ENCODE data around the gene HSF2BP. TPM values are rescaled to one million over a fixed set of nuclear protein-coding genes. Genes with fewer than 3 reads are reported as not detected.
"Not testable (repeated sequence)": the region's sequence is repeated elsewhere in the genome, so short reads cannot be mapped to it uniquely, and the experiment has no call there.

The HSF2BP gene
- total and polyA plus RNA-seq, 2 donors (not counting 1 experiment from before 2014, with no cell fraction given), result 0.49 TPM

DNA sequence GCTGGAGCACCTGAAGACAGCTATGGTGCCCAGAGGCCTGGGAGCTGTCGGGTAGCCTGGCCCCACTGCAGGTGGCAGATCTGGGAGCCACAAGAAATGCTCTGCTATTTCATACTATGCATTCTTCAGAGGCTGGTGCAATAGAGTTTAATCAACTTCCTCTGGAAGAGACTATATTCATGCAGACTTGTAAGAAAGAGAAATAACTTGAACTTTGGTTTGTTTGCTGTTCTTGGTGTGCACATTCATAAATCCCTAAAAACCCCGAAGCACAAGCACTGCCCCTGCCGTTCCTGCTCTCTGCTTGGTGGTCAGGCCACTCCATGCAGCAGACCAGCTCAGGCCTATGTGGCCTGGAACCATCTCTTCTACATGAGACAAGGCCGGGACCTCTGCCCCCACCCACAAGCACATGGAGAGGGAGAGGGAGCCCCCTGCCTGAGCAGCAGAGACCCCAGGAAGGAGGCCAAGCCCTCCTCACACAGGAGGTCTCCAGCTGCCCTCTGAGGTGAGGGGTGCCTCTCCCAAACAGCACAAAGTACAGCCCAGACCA is 142.9 kb downstream of the HSF2BP start:
- H3K9ac ChIP-seq (ENCODE audit: low read length); ATAC-seq (ENCODE audit: low read depth); H2AFZ ChIP-seq (ENCODE audit: insufficient read depth, low read depth, low read length, poor library complexity, severe bottlenecking); H3K27me3 Mint-ChIP-seq; POLR2A ChIA-PET; H3K4me1 Mint-ChIP-seq; H3K9me3 Mint-ChIP-seq (ENCODE audit: insufficient read depth); H3K27ac Mint-ChIP-seq; H3K4me2 ChIP-seq (replicated peaks; ENCODE audit: low read depth, low read length, poor library complexity, severe bottlenecking); H3K27ac ChIP-seq (ENCODE audit: low read length in 2 of 2); H3K4me3 ChIP-seq (ENCODE audit: control extremely low read depth in 1 of 5, extremely low read depth in 1 of 5, insufficient read depth in 1 of 5, low read depth in 2 of 5, low read length in 4 of 5); H3K9me3 ChIP-seq (ENCODE audit: control extremely low read depth in 1 of 3, control insufficient read depth in 2 of 3, insufficient read depth in 1 of 3, low read length in 2 of 3); intact Hi-C loops (cut with micrococcal nuclease); H3K4me3 Mint-ChIP-seq; H3K36me3 ChIP-seq (replicated peaks in 1 of 2; ENCODE audit: control extremely low read depth in 1 of 2, control insufficient read depth in 1 of 2, extremely low read depth in 1 of 2, insufficient read depth in 2 of 2, low read length in 1 of 2); H3K79me2 ChIP-seq (ENCODE audit: control insufficient read depth, insufficient read depth, low read length); H3K27me3 ChIP-seq (replicated peaks in 1 of 4; ENCODE audit: control extremely low read depth in 1 of 4, control insufficient read depth in 3 of 4, insufficient read depth in 4 of 4, low read length in 3 of 4); DNase-seq; CTCF ChIA-PET; H3K4me1 ChIP-seq (ENCODE audit: control insufficient read depth in 2 of 2, insufficient read depth in 2 of 2, low read length in 2 of 2); H4K20me1 ChIP-seq (ENCODE audit: control insufficient read depth, insufficient read depth, low read length, poor library complexity, severe bottlenecking): not testable (repeated sequence)
- WGBS (ENCODE audit: insufficient coverage), result no CpG with 5 or more reads among the region's 4 CpGs

DNA sequence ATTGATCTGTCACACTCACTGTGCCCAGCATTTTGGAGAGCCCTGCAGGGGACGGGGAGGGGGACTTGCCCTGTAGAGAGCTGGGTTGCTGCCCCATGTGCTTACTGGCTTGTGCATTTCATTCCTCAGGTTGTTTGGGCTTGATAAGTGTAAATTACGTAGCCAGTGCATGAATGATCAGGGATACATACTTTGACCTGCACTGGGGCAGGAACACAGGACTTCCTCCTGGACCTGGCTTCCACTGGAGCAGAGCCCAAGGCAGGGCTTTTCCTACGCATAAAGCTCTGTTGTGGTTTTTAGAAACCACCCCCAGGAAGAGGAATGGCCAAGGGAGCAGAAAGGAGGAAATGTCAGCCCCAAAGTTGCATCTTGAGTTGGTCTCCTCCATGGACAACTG is 144.5 kb downstream of the HSF2BP start:
- H3K79me2 ChIP-seq (ENCODE audit: control insufficient read depth, insufficient read depth, low read length); ATAC-seq (ENCODE audit: low read depth); DNase-seq; H3K36me3 ChIP-seq (replicated peaks in 1 of 2; ENCODE audit: control extremely low read depth in 1 of 2, control insufficient read depth in 1 of 2, extremely low read depth in 1 of 2, insufficient read depth in 2 of 2, low read length in 1 of 2); H3K9me3 Mint-ChIP-seq (ENCODE audit: insufficient read depth); H3K4me2 ChIP-seq (replicated peaks; ENCODE audit: low read depth, low read length, poor library complexity, severe bottlenecking); H4K20me1 ChIP-seq (ENCODE audit: control insufficient read depth, insufficient read depth, low read length, poor library complexity, severe bottlenecking); H3K4me1 ChIP-seq (ENCODE audit: control insufficient read depth in 2 of 2, insufficient read depth in 2 of 2, low read length in 2 of 2); H3K4me3 Mint-ChIP-seq; POLR2A ChIA-PET; CTCF ChIA-PET; H3K9ac ChIP-seq (ENCODE audit: low read length); H3K27ac ChIP-seq (ENCODE audit: low read length in 2 of 2); H3K27ac Mint-ChIP-seq; H3K4me3 ChIP-seq (ENCODE audit: control extremely low read depth in 1 of 5, extremely low read depth in 1 of 5, insufficient read depth in 1 of 5, low read depth in 2 of 5, low read length in 4 of 5); H3K27me3 Mint-ChIP-seq; H3K4me1 Mint-ChIP-seq; H2AFZ ChIP-seq (ENCODE audit: insufficient read depth, low read depth, low read length, poor library complexity, severe bottlenecking); H3K9me3 ChIP-seq (ENCODE audit: control extremely low read depth in 1 of 3, control insufficient read depth in 2 of 3, insufficient read depth in 1 of 3, low read length in 2 of 3); H3K27me3 ChIP-seq (replicated peaks in 1 of 4; ENCODE audit: control extremely low read depth in 1 of 4, control insufficient read depth in 3 of 4, insufficient read depth in 4 of 4, low read length in 3 of 4); intact Hi-C loops (cut with micrococcal nuclease): not testable (repeated sequence)
- WGBS (ENCODE audit: insufficient coverage), result no CpG with 5 or more reads among the region's 3 CpGs

DNA sequence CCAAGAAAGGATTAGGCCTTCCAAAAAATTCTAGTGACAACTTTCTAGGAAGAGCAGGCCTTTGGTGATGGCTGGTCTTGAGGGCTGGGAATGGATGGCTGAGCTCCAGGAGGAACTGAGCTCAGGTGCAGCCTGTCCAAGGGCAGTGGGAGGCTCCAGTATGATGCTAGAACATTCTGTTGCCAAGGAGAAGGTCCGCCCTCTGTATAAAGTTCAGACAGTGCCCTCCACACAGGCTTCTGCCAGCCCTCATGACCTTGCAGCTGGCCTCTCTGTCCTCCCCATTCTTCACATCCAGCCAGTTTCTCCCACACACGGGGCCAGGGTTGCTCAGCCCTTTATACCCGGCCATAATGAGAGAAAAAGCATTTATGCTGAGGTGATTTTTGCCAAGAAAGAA is 146.3 kb downstream of the HSF2BP start:
- H3K36me3 ChIP-seq (replicated peaks in 1 of 2; ENCODE audit: control extremely low read depth in 1 of 2, control insufficient read depth in 1 of 2, extremely low read depth in 1 of 2, insufficient read depth in 2 of 2, low read length in 1 of 2); intact Hi-C loops (cut with micrococcal nuclease); H3K4me1 ChIP-seq (ENCODE audit: control insufficient read depth in 2 of 2, insufficient read depth in 2 of 2, low read length in 2 of 2); H3K4me3 Mint-ChIP-seq; H3K4me1 Mint-ChIP-seq; H4K20me1 ChIP-seq (ENCODE audit: control insufficient read depth, insufficient read depth, low read length, poor library complexity, severe bottlenecking); H3K9me3 ChIP-seq (ENCODE audit: control extremely low read depth in 1 of 3, control insufficient read depth in 2 of 3, insufficient read depth in 1 of 3, low read length in 2 of 3); H3K27me3 ChIP-seq (replicated peaks in 1 of 4; ENCODE audit: control extremely low read depth in 1 of 4, control insufficient read depth in 3 of 4, insufficient read depth in 4 of 4, low read length in 3 of 4); H3K27me3 Mint-ChIP-seq; H2AFZ ChIP-seq (ENCODE audit: insufficient read depth, low read depth, low read length, poor library complexity, severe bottlenecking); ATAC-seq (ENCODE audit: low read depth); H3K9ac ChIP-seq (ENCODE audit: low read length); H3K27ac ChIP-seq (ENCODE audit: low read length in 2 of 2); CTCF ChIA-PET; DNase-seq; H3K27ac Mint-ChIP-seq; H3K79me2 ChIP-seq (ENCODE audit: control insufficient read depth, insufficient read depth, low read length); H3K4me2 ChIP-seq (replicated peaks; ENCODE audit: low read depth, low read length, poor library complexity, severe bottlenecking); POLR2A ChIA-PET; H3K4me3 ChIP-seq (ENCODE audit: control extremely low read depth in 1 of 5, extremely low read depth in 1 of 5, insufficient read depth in 1 of 5, low read depth in 2 of 5, low read length in 4 of 5); H3K9me3 Mint-ChIP-seq (ENCODE audit: insufficient read depth): not testable (repeated sequence)
- no CpG with 5 or more reads among the region's 3 CpGs for WGBS (ENCODE audit: insufficient coverage)

DNA sequence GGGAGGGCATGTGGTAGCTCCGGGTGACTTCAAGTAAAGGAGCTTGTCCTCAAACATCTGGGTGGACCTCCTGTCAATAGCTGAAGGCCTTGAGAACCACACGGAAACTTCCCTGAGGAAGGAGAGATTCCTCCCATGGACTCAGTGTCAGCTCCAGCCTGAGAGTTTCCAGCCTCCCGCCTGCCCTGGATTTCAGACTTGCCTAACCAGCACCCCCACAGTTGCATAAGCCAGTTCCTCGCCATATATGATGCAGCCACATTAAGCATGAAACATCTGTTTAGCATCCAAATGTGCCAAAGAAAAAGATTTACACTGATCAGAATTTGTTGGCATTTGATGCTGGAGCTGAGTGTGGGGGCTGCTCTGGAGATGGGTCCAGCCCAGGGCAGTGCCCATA is 148.1 kb downstream of the HSF2BP start:
- not testable (repeated sequence) for DNase-seq

More for the DNA sequence above, 148.1 kb downstream of the HSF2BP start:
- H3K9ac ChIP-seq (ENCODE audit: low read length); H3K27me3 Mint-ChIP-seq; H3K4me3 Mint-ChIP-seq; ATAC-seq (ENCODE audit: low read depth); H3K4me1 Mint-ChIP-seq; H3K79me2 ChIP-seq (ENCODE audit: control insufficient read depth, insufficient read depth, low read length); H3K9me3 ChIP-seq (ENCODE audit: control extremely low read depth in 1 of 3, control insufficient read depth in 2 of 3, insufficient read depth in 1 of 3, low read length in 2 of 3); H3K27ac ChIP-seq (ENCODE audit: low read length in 2 of 2); H3K27ac Mint-ChIP-seq; H2AFZ ChIP-seq (ENCODE audit: insufficient read depth, low read depth, low read length, poor library complexity, severe bottlenecking); H3K36me3 ChIP-seq (replicated peaks in 1 of 2; ENCODE audit: control extremely low read depth in 1 of 2, control insufficient read depth in 1 of 2, extremely low read depth in 1 of 2, insufficient read depth in 2 of 2, low read length in 1 of 2); POLR2A ChIA-PET; H3K9me3 Mint-ChIP-seq (ENCODE audit: insufficient read depth); H3K27me3 ChIP-seq (replicated peaks in 1 of 4; ENCODE audit: control extremely low read depth in 1 of 4, control insufficient read depth in 3 of 4, insufficient read depth in 4 of 4, low read length in 3 of 4); H3K4me1 ChIP-seq (ENCODE audit: control insufficient read depth in 2 of 2, insufficient read depth in 2 of 2, low read length in 2 of 2); H3K4me2 ChIP-seq (replicated peaks; ENCODE audit: low read depth, low read length, poor library complexity, severe bottlenecking); H4K20me1 ChIP-seq (ENCODE audit: control insufficient read depth, insufficient read depth, low read length, poor library complexity, severe bottlenecking); H3K4me3 ChIP-seq (ENCODE audit: control extremely low read depth in 1 of 5, extremely low read depth in 1 of 5, insufficient read depth in 1 of 5, low read depth in 2 of 5, low read length in 4 of 5); CTCF ChIA-PET; intact Hi-C loops (cut with micrococcal nuclease): not testable (repeated sequence)
- no CpG with 5 or more reads among the region's 4 CpGs for WGBS (ENCODE audit: insufficient coverage)
